Fibroblast of peridontal ligament (primary cell): ENCODE measurements around the gene SERF1A.
"Not testable (repeated sequence)": the region's sequence is repeated elsewhere in the genome, so short reads cannot be mapped to it uniquely, and the experiment has no call there.

ENCODE experiments used
- DNase-seq: peaks from one replicate; pipeline ENCODE4 v3.0.0-alpha.2; 2010; ENCODE audit errors: extremely low read depth

The SERF1A gene

GRCh38 chr5:70900533-70901271 is at the start of gene SERF1A:
Gene SERF1A, plus strand, starts transcription at chr5:70900669. Its CDS starts 201 bp downstream, at chr5:70900870.
- not testable (repeated sequence) for DNase-seq

- not testable (repeated sequence) for DNase-seq
Observed at GRCh38 chr5:70866778-70867177, 33.7 kb upstream of the SERF1A start.

GRCh38 chr5:70870626-70871025 is 29.8 kb upstream of the SERF1A start:
- DNase-seq = not testable (repeated sequence)

- DNase-seq = not testable (repeated sequence)
Observed at GRCh38 chr5:70896076-70896475, 4.4 kb upstream of the SERF1A start.

GRCh38 chr5:70901272-70901571 is 753 bp downstream of the SERF1A start:
- not testable (repeated sequence) for DNase-seq

DNA sequence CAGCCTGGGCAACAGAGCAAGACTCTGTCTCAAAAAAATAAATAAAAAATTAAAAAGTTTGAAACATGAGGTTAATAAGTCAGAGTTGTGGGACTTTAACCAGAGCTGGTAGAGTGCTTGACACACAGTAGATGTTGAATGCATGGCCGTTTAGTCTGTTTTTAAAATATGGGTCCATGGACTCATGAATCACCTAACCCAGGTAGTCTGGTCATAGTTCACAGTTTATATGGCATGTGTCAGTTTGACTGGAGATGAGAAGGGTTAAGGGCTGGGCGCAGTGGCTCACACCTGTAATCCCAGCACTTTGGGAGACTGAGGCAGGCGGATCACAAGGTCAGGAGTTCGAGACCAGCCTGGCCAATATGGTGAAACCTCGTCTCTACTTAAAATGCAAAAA is 6.2 kb downstream of the SERF1A start:
- not testable (repeated sequence) for DNase-seq

GRCh38 chr5:70916829-70917228 is 16.4 kb downstream of the SERF1A start:
- DNase-seq = not testable (repeated sequence)

GRCh38 chr5:70925211-70925562 is 24.7 kb downstream of the SERF1A start:
- DNase-seq = not testable (repeated sequence)

DNA sequence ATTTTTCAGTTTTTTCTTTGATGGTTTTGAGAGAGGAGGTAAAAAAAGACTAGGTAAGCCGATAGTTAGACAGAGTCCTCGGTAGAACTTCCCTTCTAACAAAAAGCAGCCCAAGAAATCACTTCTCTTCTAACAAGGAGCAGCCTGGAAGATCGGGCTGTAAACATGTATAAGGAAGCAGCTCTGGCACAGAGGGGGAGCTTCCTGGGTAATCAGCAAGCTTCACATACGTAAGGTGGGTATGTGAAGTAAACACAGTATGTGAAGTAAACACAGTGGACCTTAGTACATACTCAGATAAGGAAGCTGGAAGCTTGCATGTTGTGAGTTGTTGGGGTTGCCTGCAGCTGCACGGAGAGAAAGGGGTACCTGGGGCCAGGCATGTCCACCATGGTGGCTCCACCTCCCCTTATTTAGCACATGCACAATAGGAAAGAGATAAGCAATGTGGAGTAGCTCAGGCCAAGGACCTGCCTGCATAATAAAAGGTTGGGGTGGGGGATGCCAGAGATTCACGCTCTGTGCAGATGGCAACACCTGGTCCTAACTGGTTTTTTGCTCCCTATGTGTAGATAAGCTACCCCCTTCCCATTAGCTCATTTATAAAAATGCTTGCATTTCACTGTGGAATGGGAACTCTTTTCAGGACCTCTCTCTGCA is 31.4 kb downstream of the SERF1A start:
- DNase-seq = not testable (repeated sequence)

DNA sequence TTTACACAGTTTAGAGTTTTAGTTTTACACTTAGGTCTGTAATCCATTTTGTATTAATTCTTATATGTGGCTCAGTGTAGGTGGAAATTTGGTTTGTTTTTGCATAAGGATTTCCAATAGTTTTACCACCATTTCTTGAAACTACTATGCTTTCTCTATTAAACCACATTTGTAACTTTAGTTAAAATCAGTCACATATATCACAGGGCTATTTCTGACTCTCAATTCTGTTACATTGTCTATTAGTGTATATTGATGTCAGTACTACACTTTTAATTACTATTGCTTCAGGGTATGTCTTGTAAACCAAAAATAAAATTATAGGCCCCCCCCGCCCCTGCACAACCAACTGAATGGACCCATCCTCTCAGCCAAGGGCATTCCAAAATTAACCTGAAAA is 32.1 kb downstream of the SERF1A start:
- not testable (repeated sequence) for DNase-seq

GRCh38 chr5:70953068-70953467 is 52.6 kb downstream of the SERF1A start:
- not testable (repeated sequence) for DNase-seq
